GM19463 (cell line): ENCODE data around the gene ESPN.

ENCODE experiments used
- ATAC-seq: cut with Tn5 transposase; IDR thresholded peaks from one replicate; pipeline ENCODE4 v1.9.1; 2021; ENCODE audit warnings: mild to moderate bottlenecking, moderate library complexity; ENCODE audit not compliant: unreplicated experiment

The ESPN gene

GRCh38 chr1:6463120-6463412 is 38.5 kb downstream of the ESPN start:
- ATAC-seq, result no peak

- no peak for ATAC-seq
Measured at GRCh38 chr1:6464514-6464836, 39.9 kb downstream of the ESPN start.

GRCh38 chr1:6464915-6465314 is 40.3 kb downstream of the ESPN start:
- no peak for ATAC-seq

GRCh38 chr1:6465461-6466005 is 41.0 kb downstream of the ESPN start:
- no peak for ATAC-seq

- ATAC-seq, result no peak
Measured at GRCh38 chr1:6466023-6466422, 41.4 kb downstream of the ESPN start, which contains the start of gene TNFRSF25. Gene TNFRSF25 (minus strand): TSS chr1:6466173. CDS start chr1:6466107, 66 bp downstream.

GRCh38 chr1:6466751-6467150 is 42.2 kb downstream of the ESPN start:
- no peak for ATAC-seq

GRCh38 chr1:6467224-6467623 is 42.6 kb downstream of the ESPN start:
- no peak for ATAC-seq

GRCh38 chr1:6467744-6468688 is 43.4 kb downstream of the ESPN start:
- ATAC-seq, result no peak

GRCh38 chr1:6468729-6469461 is 44.3 kb downstream of the ESPN start:
- no peak for ATAC-seq

- no peak for ATAC-seq
Measured at GRCh38 chr1:6470132-6471085, 45.8 kb downstream of the ESPN start.

GRCh38 chr1:6471086-6471969 is 46.8 kb downstream of the ESPN start:
- ATAC-seq, result no peak

GRCh38 chr1:6471970-6472368 is 47.4 kb downstream of the ESPN start:
- ATAC-seq, result no peak

- no peak for ATAC-seq
Measured at GRCh38 chr1:6472391-6472790, 47.8 kb downstream of the ESPN start.

- no peak for ATAC-seq
Measured at GRCh38 chr1:6473156-6473555, 48.6 kb downstream of the ESPN start.

- ATAC-seq, result no peak
Measured at GRCh38 chr1:6473974-6474814, 49.6 kb downstream of the ESPN start.

- ATAC-seq, result no peak
Measured at GRCh38 chr1:6474815-6475282, 50.3 kb downstream of the ESPN start.

- no peak for ATAC-seq
Measured at GRCh38 chr1:6475381-6476133, 51.0 kb downstream of the ESPN start.

- ATAC-seq, result no peak
Measured at GRCh38 chr1:6476483-6476882, 51.9 kb downstream of the ESPN start.
